ENCODE results near the gene CTSC. TPM values are rescaled to one million over a fixed set of nuclear protein-coding genes. Genes with fewer than 3 reads are reported as not detected.

CTSC gene
- polyA plus RNA-seq, 1 of the 3 experiments (the other 2 are of a cell fraction), result 104 TPM

- DNase-seq, result peak; percentile 35
- ChIA-PET CTCF (interaction anchor here (0.7 to 1.3 kb wide), 3 partner anchors 9 to 83 kb away, joined by 3 to 4 read pairs (median 3); no protein-coding TSS in a partner anchor), POLR2A (interaction anchor here (0.5 kb wide), 1 partner anchor 9 kb away, joined by 3 read pairs; no protein-coding TSS in a partner anchor)
- Histone ChIP-seq H3F3A (replicated peaks; ENCODE audit: insufficient read depth) (no peaks in the 10 kb centered on the region), H3K27me3 (ENCODE audit: insufficient read depth) (no peaks in the 10 kb centered on the region), H3K79me2 (ENCODE audit: insufficient read depth) (peaks cover 30% of the 10 kb centered on the region), H3K9ac (peak overlapping the region; percentile 83), H4K20me1 (ENCODE audit: insufficient read depth) (no peaks in the 10 kb centered on the region), H3K9me2 (no peaks in the 10 kb centered on the region), H3K9me3 (no peaks in the 10 kb centered on the region), H3K4me3 (ENCODE audit: low read depth in 2 of 2, low read length in 1 of 2) (peak overlapping the region; percentile 95 to 97), H3K4me1 (ENCODE audit: control insufficient read depth in 1 of 2, insufficient read depth in 2 of 2, low read depth in 1 of 2, low read length in 1 of 2) (peaks cover 5 to 21% of the 10 kb centered on the region in 2 experiments; a peak in 2 of 4 replicates), H3K4me2 (peak overlapping the region; percentile 99), H2AFZ (ENCODE audit: low read depth) (peak overlapping the region; percentile 100), H3K36me3 (replicated peaks in 1 of 2; ENCODE audit: control insufficient read depth in 1 of 2, insufficient read depth in 2 of 2, low read length in 1 of 2) (peaks cover 9 to 21% of the 10 kb centered on the region in 2 experiments), H3K27ac (ENCODE audit: low read depth in 2 of 2, low read length in 1 of 2) (peak overlapping the region; percentile 58 to 61)
- 2% methylated on average over 15 of the region's 15 CpGs for WGBS (ENCODE audit: low lambda C conversion rate)
- TF ChIP-seq MAX (IDR thresholded peaks at IDR 0.05; ENCODE audit: low read depth) (0 out of 2 replicates have a peak, but pooled peaks have one; percentile 25), TAF1 (IDR thresholded peaks at IDR 0.05; ENCODE audit: borderline replicate concordance, low read depth, low read length) (no peak), PBX3 (IDR thresholded peaks at IDR 0.05) (no peak), RFX5 (IDR thresholded peaks at IDR 0.05; ENCODE audit: low read length) (no peak), JUND (IDR thresholded peaks at IDR 0.05) (no peak), MXI1 (IDR thresholded peaks at IDR 0.05; ENCODE audit: low read depth, low read length) (peak; percentile 52; the same call in 1 of the 2 replicates)
Measured at GRCh38 chr11:88337987-88338668, 592 bp upstream of the CTSC start.

GRCh38 chr11:88335284-88335683 is 2.3 kb downstream of the CTSC start:
- Histone ChIP-seq H3K4me3 (ENCODE audit: low read depth in 2 of 2, low read length in 1 of 2) (0 out of 4 replicates have a peak overlapping the region, but pooled peaks of 1 of the 2 experiments have one; percentile 6), H3K36me3 (replicated peaks in 1 of 2; ENCODE audit: control insufficient read depth in 1 of 2, insufficient read depth in 2 of 2, low read length in 1 of 2) (peaks cover 27 to 39% of the 10 kb centered on the region in 2 experiments), H3K79me2 (ENCODE audit: insufficient read depth) (peaks cover 31% of the 10 kb centered on the region), H2AFZ (ENCODE audit: low read depth) (no peak overlapping the region), H3K27me3 (ENCODE audit: insufficient read depth) (no peaks in the 10 kb centered on the region), H3K4me2 (peak overlapping the region; percentile 42), H3K9ac (no peak overlapping the region), H3K9me2 (no peaks in the 10 kb centered on the region), H3F3A (replicated peaks; ENCODE audit: insufficient read depth) (no peaks in the 10 kb centered on the region), H3K9me3 (no peaks in the 10 kb centered on the region), H4K20me1 (ENCODE audit: insufficient read depth) (no peaks in the 10 kb centered on the region), H3K27ac (ENCODE audit: low read depth in 2 of 2, low read length in 1 of 2) (no peak overlapping the region), H3K4me1 (ENCODE audit: control insufficient read depth in 1 of 2, insufficient read depth in 2 of 2, low read depth in 1 of 2, low read length in 1 of 2) (peaks cover 5 to 20% of the 10 kb centered on the region in 2 experiments; a peak in 2 of 4 replicates)
- CTCF ChIA-PET, result no interaction called here
- 94% methylated on average over 3 of the region's 4 CpGs for WGBS (ENCODE audit: low lambda C conversion rate)
- POLR2A ChIA-PET, result no interaction called here
- no peak for DNase-seq
- TF ChIP-seq TAF1 (IDR thresholded peaks at IDR 0.05; ENCODE audit: borderline replicate concordance, low read depth, low read length) (no peak), EP300 (IDR thresholded peaks at IDR 0.05; ENCODE audit: borderline replicate concordance in 1 of 2, low read depth in 1 of 2, low read length in 1 of 2) (no peak), FOSL2 (IDR thresholded peaks at IDR 0.05; ENCODE audit: borderline replicate concordance, low read depth) (no peak), IRF3 (IDR thresholded peaks at IDR 0.05; ENCODE audit: low read depth, low read length) (no peak), POLR2AphosphoS5 (IDR thresholded peaks at IDR 0.05; ENCODE audit: low read depth, low read length) (no peak), FOXJ3 (CRISPR knock-in tag; IDR thresholded peaks at IDR 0.05) (no peak), TEAD4 (IDR thresholded peaks at IDR 0.05; ENCODE audit: borderline replicate concordance, insufficient read depth) (no peak), RAD21 (IDR thresholded peaks at IDR 0.05; ENCODE audit: low read length) (no peak)
